ENCODE results near the gene PPP1CA. TPM values are rescaled to one million over a fixed set of nuclear protein-coding genes. Genes with fewer than 3 reads are reported as not detected.

PPP1CA gene
- total RNA-seq, 1 donor from 2014 or later = 163 TPM

- peak overlapping the region; percentile 8 for H3K27ac Mint-ChIP-seq (ENCODE audit: unreplicated experiment)
- peaks cover 22% of the 10 kb centered on the region for H3K27me3 Mint-ChIP-seq (ENCODE audit: unreplicated experiment)
- H3K4me1 Mint-ChIP-seq (ENCODE audit: low read depth, unreplicated experiment) = peaks cover 8% of the 10 kb centered on the region
- H3K4me3 Mint-ChIP-seq (ENCODE audit: unreplicated experiment) = no peak overlapping the region
- no peak for DNase-seq
- peaks cover 9% of the 10 kb centered on the region for H3K9me3 Mint-ChIP-seq (ENCODE audit: unreplicated experiment)
- no peaks in the 10 kb centered on the region for H3K36me3 Mint-ChIP-seq (ENCODE audit: unreplicated experiment)
- TF ChIP-seq CTCF (IDR thresholded peaks at IDR 0.05; ENCODE audit: partially characterized antibody, unreplicated experiment) = no peak
Observed at GRCh38 chr11:67370351-67371076, 31.1 kb downstream of the PPP1CA start.

DNA sequence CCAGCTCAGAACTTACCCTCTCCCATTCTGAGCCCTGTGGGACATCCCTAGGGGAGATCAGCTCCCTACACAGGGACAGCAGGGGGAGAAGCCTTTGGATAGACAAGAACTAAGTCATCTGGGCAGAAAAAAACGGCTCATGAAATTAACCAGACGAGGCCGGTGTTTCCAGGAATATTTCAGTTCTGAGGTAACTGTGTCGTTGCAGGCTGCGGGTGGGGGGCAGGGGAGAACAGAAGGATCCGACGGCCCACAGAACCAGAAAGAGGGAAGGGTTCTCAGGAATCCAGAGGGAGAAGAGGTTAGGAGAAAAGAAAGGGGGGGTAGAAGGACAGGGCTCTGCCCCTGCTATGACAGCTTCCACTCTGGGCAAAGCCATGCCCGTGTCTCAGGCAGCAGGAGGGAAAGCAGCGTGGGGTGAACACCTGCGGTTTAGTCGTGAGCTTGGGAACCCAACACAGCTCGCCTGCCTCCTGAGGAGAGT lies 31.8 kb downstream of the PPP1CA start:
- no peak overlapping the region for H3K4me3 Mint-ChIP-seq (ENCODE audit: unreplicated experiment)
- H3K27me3 Mint-ChIP-seq (ENCODE audit: unreplicated experiment) = peaks cover 22% of the 10 kb centered on the region
- no peak for DNase-seq
- no peak for TF ChIP-seq CTCF (IDR thresholded peaks at IDR 0.05; ENCODE audit: partially characterized antibody, unreplicated experiment)
- no peak overlapping the region for H3K27ac Mint-ChIP-seq (ENCODE audit: unreplicated experiment)
- no peaks in the 10 kb centered on the region for H3K36me3 Mint-ChIP-seq (ENCODE audit: unreplicated experiment)
- H3K9me3 Mint-ChIP-seq (ENCODE audit: unreplicated experiment) = peaks cover 9% of the 10 kb centered on the region
- H3K4me1 Mint-ChIP-seq (ENCODE audit: low read depth, unreplicated experiment) = peaks cover 8% of the 10 kb centered on the region

- H3K4me3 Mint-ChIP-seq (ENCODE audit: unreplicated experiment) = no peak overlapping the region
- H3K36me3 Mint-ChIP-seq (ENCODE audit: unreplicated experiment) = no peaks in the 10 kb centered on the region
- H3K9me3 Mint-ChIP-seq (ENCODE audit: unreplicated experiment) = peaks cover 9% of the 10 kb centered on the region
- peaks cover 8% of the 10 kb centered on the region for H3K4me1 Mint-ChIP-seq (ENCODE audit: low read depth, unreplicated experiment)
- DNase-seq = no peak
- TF ChIP-seq CTCF (IDR thresholded peaks at IDR 0.05; ENCODE audit: partially characterized antibody, unreplicated experiment) = no peak
- H3K27ac Mint-ChIP-seq (ENCODE audit: unreplicated experiment) = no peak overlapping the region
- H3K27me3 Mint-ChIP-seq (ENCODE audit: unreplicated experiment) = peaks cover 20% of the 10 kb centered on the region
Observed at GRCh38 chr11:67369275-67369674, 32.4 kb downstream of the PPP1CA start.

GRCh38 chr11:67368621-67369020 lies 33.0 kb downstream of the PPP1CA start:
- H3K27ac Mint-ChIP-seq (ENCODE audit: unreplicated experiment) = no peak overlapping the region
- peaks cover 8% of the 10 kb centered on the region for H3K4me1 Mint-ChIP-seq (ENCODE audit: low read depth, unreplicated experiment)
- no peak for DNase-seq
- H3K36me3 Mint-ChIP-seq (ENCODE audit: unreplicated experiment) = no peaks in the 10 kb centered on the region
- H3K4me3 Mint-ChIP-seq (ENCODE audit: unreplicated experiment) = no peak overlapping the region
- peaks cover 19% of the 10 kb centered on the region for H3K27me3 Mint-ChIP-seq (ENCODE audit: unreplicated experiment)
- peaks cover 6% of the 10 kb centered on the region for H3K9me3 Mint-ChIP-seq (ENCODE audit: unreplicated experiment)
- TF ChIP-seq CTCF (IDR thresholded peaks at IDR 0.05; ENCODE audit: partially characterized antibody, unreplicated experiment) = no peak

- Mint-ChIP-seq H3K9me3 (ENCODE audit: unreplicated experiment) (peaks cover 4% of the 10 kb centered on the region), H3K4me1 (ENCODE audit: low read depth, unreplicated experiment) (peaks cover 8% of the 10 kb centered on the region), H3K27ac (ENCODE audit: unreplicated experiment) (no peak overlapping the region), H3K4me3 (ENCODE audit: unreplicated experiment) (no peak overlapping the region), H3K36me3 (ENCODE audit: unreplicated experiment) (no peaks in the 10 kb centered on the region), H3K27me3 (ENCODE audit: unreplicated experiment) (peaks cover 17% of the 10 kb centered on the region)
- no peak for DNase-seq
- no peak for TF ChIP-seq CTCF (IDR thresholded peaks at IDR 0.05; ENCODE audit: partially characterized antibody, unreplicated experiment)
Observed at GRCh38 chr11:67367761-67368227, 33.9 kb downstream of the PPP1CA start.

Measured in glutamatergic neuron (in vitro differentiated cells).